Lung (tissue), 12 donors: ENCODE data around the gene PHC1. TPM values are rescaled to one million over a fixed set of nuclear protein-coding genes. Genes with fewer than 3 reads are reported as not detected.

Experiments used
- ATAC-seq: fragments of 200-7000 bp; cut with Tn5 transposase; one replicate; pipeline ENCODE4 v1.9.1; 2020; ENCODE audit warnings: moderate number of reproducible peaks; ENCODE audit not compliant: insufficient read depth, low FRiP score
- DNase-seq, 3 donors: peaks; one replicate each; pipeline ENCODE4 v3.0.0-alpha.2; 2013 to 2017
- H3K27ac ChIP-seq, 2 donors: one replicate each; pipeline ENCODE4 v1.5.1; 2013; ENCODE audit warnings: mild to moderate bottlenecking in 2 of 2, moderate library complexity in 2 of 2, control low read depth in 1 of 2, inconsistent platforms in 1 of 2, low read depth in 1 of 2, low read length in 1 of 2
- H3K27me3 ChIP-seq, 3 donors: one replicate each; pipeline ENCODE4 v1.5.1; 2013; ENCODE audit warnings: low read length in 2 of 3; ENCODE audit not compliant: control insufficient read depth in 3 of 3, insufficient read depth in 3 of 3
- H3K36me3 ChIP-seq, 4 donors: one replicate each; pipeline ENCODE4 v1.5.1; 2013; ENCODE audit warnings: low read length in 4 of 4, mild to moderate bottlenecking in 1 of 4, moderate library complexity in 1 of 4; ENCODE audit not compliant: control insufficient read depth in 4 of 4, insufficient read depth in 4 of 4
- H3K4me1 ChIP-seq, 5 donors: one replicate each; pipeline ENCODE4 v1.5.1; 2013; ENCODE audit warnings: low read length in 5 of 5, mild to moderate bottlenecking in 2 of 5, moderate library complexity in 1 of 5; ENCODE audit not compliant: control insufficient read depth in 5 of 5, insufficient read depth in 5 of 5
- H3K4me3 ChIP-seq: one replicate; pipeline ENCODE4 v1.5.1; 2013; ENCODE audit warnings: mild to moderate bottlenecking, control low read depth, moderate library complexity
- H3K9ac ChIP-seq, 2 donors: one replicate each; pipeline ENCODE4 v1.5.1; 2013; ENCODE audit warnings: low read length in 2 of 2, control low read depth in 1 of 2; ENCODE audit not compliant: insufficient read depth in 1 of 2
- H3K9me3 ChIP-seq, 4 donors: one replicate each; pipeline ENCODE4 v1.5.1; 2013; ENCODE audit warnings: low read length in 3 of 4, mild to moderate bottlenecking in 1 of 4, moderate library complexity in 1 of 4; ENCODE audit not compliant: control insufficient read depth in 4 of 4, insufficient read depth in 3 of 4
- CTCF ChIP-seq: IDR thresholded peaks from 2 replicates; pipeline ENCODE4 v1.5.1; 2012; ENCODE audit warnings: mild to moderate bottlenecking; ENCODE audit errors: control extremely low read depth, extremely low read depth
- WGBS, 2 donors: extraction: QIAGEN DNeasy Blood & Tissue Kit; methylation state at CpG; one replicate each; pipeline ENCODE4 v1.1.7; 2013; 5-methylcytosine and 5-hydroxymethylcytosine counted together
- polyA plus RNA-seq, 2 donors: library from polyadenylated mRNA; stranded (reverse); fragments of 200-250 nt; gene quantifications; one replicate each; pipeline ENCODE4 v1.2.1, GENCODE V29; 2013
- total RNA-seq, 2 donors: library from RNA; depleted of rRNA in 1 of 2; stranded (reverse); fragments of >200 nt in 1 of 2; gene quantifications; one replicate each; pipeline ENCODE4 v1.2.1, GENCODE V29; 2014 to 2021
- donor health status: control.
- donor health status: control.
- donor health status: Bipolar disorder and iron deficiency.
- donor health status: healthy.
- donor health status: DM: yes; HTN: yes; CAD: no.

The PHC1 gene
- total and polyA plus RNA-seq, 4 donors = 17.4 to 63.5 (median 29.4) TPM

DNA sequence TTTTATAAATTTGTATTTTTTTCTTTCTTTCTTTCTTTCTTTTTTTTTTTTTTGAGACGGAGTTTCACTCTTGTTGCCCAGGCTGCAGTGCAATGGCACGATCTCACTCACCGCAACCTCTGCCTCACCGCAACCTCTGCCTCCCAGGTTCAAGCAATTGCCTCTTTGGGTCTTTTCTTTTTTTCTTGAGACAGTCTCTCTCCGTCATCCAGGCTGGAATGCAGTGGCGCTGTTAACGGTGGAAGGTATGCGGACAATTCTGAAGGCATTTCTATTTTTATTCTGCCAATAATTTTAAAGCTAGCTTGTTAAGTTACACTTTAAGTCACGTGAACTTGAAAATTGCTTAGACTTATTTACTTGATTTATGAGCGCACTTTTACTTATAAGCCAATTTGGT lies 8.8 kb upstream of the PHC1 start:
- ATAC-seq = no peak
- 72 to 84% methylated on average over 9 to 10 of the region's 10 CpGs for WGBS, 2 donors

DNA sequence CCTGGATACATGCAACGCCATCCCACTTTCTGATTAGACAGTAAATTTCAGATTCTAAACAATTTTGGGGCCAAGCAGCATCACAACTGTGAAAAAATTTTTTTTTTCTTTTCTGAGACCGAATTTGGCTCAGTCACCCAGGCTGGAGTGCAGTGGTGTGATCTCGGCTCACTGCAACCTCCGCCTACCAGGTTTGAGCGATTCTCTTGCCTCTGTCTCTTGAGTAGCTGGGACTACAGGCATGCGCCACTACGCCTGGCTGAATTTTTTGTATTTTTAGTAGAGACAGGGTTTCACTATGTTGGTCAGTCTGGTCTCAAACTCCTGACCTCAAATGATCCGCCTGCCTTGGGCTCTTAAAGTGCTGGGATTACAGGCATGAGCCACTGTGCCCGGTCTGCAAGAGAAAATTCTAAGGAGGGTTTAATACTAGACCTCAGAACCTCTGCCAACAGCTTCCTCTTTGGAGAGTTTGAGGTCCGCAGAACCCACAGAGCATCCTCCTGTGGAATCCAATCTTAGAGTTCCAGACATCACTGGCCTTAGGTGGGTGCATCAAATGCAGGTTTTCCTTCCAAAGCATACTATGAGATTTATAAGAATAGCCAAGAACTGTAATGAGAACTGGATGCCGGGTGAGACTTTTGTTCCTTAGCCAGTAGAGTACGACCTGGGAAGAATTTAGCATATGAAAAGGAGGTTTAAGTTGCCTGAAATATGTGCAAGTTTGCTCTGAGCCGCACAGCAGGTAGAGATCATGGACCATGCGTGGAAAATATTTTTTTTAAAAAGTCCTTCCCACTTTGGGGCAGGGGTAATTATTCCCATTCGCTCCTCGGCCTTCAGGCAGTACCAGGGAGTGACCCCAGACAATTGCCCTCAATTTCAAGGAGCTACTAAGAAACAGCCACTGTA lies 7.8 kb upstream of the PHC1 start:
- WGBS, 2 donors = 81 to 87% methylated on average over 16 of the region's 16 CpGs
- Histone ChIP-seq H3K4me1 (peaks cover 0 to 10% (median 0%) of the 10 kb centered on the region in 5 donors), H3K27ac (no peak overlapping the region), H3K9ac (no peak overlapping the region), H3K27me3 (no peaks in the 10 kb centered on the region), H3K4me3 (no peak overlapping the region), H3K9me3 (no peaks in the 10 kb centered on the region), H3K36me3 (no peaks in the 10 kb centered on the region)
- no peak for TF ChIP-seq CTCF
- DNase-seq (no peak), ATAC-seq (no peak)

More for the DNA sequence above, 8.8 kb upstream of the PHC1 start:
- Histone ChIP-seq H3K27me3 (no peaks in the 10 kb centered on the region), H3K4me1 (peaks cover 0 to 8% (median 0%) of the 10 kb centered on the region in 5 donors), H3K9me3 (no peaks in the 10 kb centered on the region), H3K27ac (no peak overlapping the region), H3K9ac (no peak overlapping the region), H3K4me3 (no peak overlapping the region), H3K36me3 (no peaks in the 10 kb centered on the region)
- TF ChIP-seq CTCF = no peak
- peak; percentile 31 to 34 (median 33) for DNase-seq

- no peaks in the 10 kb centered on the region for H3K27me3 ChIP-seq
Observed at GRCh38 chr12:8907513-8907912, 6.8 kb upstream of the PHC1 start.

More at GRCh38 chr12:8907513-8907912, 6.8 kb upstream of the PHC1 start:
- no peak overlapping the region for H3K27ac ChIP-seq
- 63 to 72% methylated on average over 3 of the region's 3 CpGs for WGBS, 2 donors
- TF ChIP-seq CTCF = no peak
- H3K9ac ChIP-seq = no peak overlapping the region
- H3K4me3 ChIP-seq = no peak overlapping the region
- ATAC-seq (no peak), DNase-seq (peak in 2 of 3 donors; percentile 24 to 53)
- H3K9me3 ChIP-seq = no peaks in the 10 kb centered on the region
- no peaks in the 10 kb centered on the region for H3K36me3 ChIP-seq
- H3K4me1 ChIP-seq = peaks cover 0 to 20% (median 1%) of the 10 kb centered on the region in 5 donors
